GM12892 (cell line): Measurements from ENCODE around the gene GIPC2.

Experiments used
- POLR2A ChIP-seq: IDR thresholded peaks from 2 replicates; pipeline ENCODE4 v1.6.1; 2011; ENCODE audit warnings: low read depth, low read length, control low read depth
- TAF1 ChIP-seq: IDR thresholded peaks from 2 replicates; pipeline ENCODE4 v1.6.1; 2011; ENCODE audit warnings: low read depth, mild to moderate bottlenecking, control low read depth, low read length, borderline replicate concordance

DNA sequence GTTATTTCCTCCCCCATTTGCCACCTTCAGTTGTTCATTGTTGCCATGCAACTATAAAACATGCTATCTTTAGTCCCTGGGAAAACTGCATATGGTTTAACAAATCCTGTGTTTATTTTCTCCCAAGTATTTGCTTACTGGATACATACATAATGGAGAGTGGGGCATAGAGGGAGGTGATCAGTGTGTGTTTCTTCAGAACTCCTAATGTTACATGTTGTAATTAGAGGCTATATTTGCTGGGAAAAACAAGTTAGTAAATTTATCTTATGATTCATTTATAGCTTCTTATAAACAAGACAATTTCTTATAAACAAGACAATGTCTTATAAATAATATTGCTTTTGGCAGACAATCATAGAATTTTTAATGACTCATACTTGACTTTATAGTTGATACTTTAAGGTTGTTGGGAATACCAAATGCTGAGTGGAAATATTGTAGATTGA lies 7.3 kb upstream of the GIPC2 start:
- TF ChIP-seq POLR2A (no peak), TAF1 (no peak)
